OCI-LY7 (cell line): Measurements from ENCODE around the gene CLEC12A. TPM values are rescaled to one million over a fixed set of nuclear protein-coding genes. Genes with fewer than 3 reads are reported as not detected.

Experiments
- BruUV-seq: library from RNA; stranded (reverse); fragments of 400-500 nt; replicated peaks from 2 replicates; lab custom pipeline; 2021; lab: Mats Ljungman, UMichigan
- CTCF ChIA-PET: fragments of 300-600 bp; sonication (Branson Sonifier 250); formaldehyde crosslinking; loops from one replicate; lab custom pipeline; 2022; ENCODE audit warnings: antibody characterized with exemption; ENCODE audit not compliant: unreplicated experiment; lab: Charles Lee
- POLR2A ChIA-PET: fragments of 300-600 bp; sonication (Branson Sonifier 250); formaldehyde crosslinking; loops from one replicate; lab custom pipeline; 2022; ENCODE audit warnings: antibody characterized with exemption; lab: Charles Lee
- DNase-seq: peaks from one replicate; pipeline ENCODE4 v3.0.0-alpha.2; 2015; ENCODE audit warnings: low spot score
- H2AFZ ChIP-seq: fragments of 200-600 bp; sonication (generic), shearing (Covaris generic); 2 replicates; pipeline ENCODE4 v1.6.1; 2014; ENCODE audit warnings: mild to moderate bottlenecking, antibody characterized with exemption, low read length, moderate library complexity
- H3K27ac ChIP-seq: fragments of 200-600 bp; sonication (generic); 2 replicates; pipeline ENCODE4 v1.5.1; 2014; ENCODE audit warnings: mixed run types, low read depth, mild to moderate bottlenecking, moderate library complexity, low read length, inconsistent platforms; ENCODE audit not compliant: poor library complexity, severe bottlenecking
- H3K36me3 ChIP-seq: fragments of 200-600 bp; sonication (generic); 2 replicates; pipeline ENCODE4 v1.6.1; 2014; ENCODE audit warnings: mild to moderate bottlenecking, antibody characterized with exemption, low read length, moderate library complexity, mixed read lengths; ENCODE audit not compliant: insufficient read depth
- H3K4me1 ChIP-seq: fragments of 200-600 bp; sonication (generic); 2 replicates; pipeline ENCODE4 v1.5.1; 2014; ENCODE audit warnings: mild to moderate bottlenecking, low read length; ENCODE audit not compliant: insufficient read depth, poor library complexity, severe bottlenecking
- H3K4me2 ChIP-seq: fragments of 200-600 bp; sonication (generic); 2 replicates; pipeline ENCODE4 v1.6.1; 2014; ENCODE audit warnings: mild to moderate bottlenecking, low read length
- H3K4me3 ChIP-seq: fragments of 200-600 bp; sonication (generic); 2 replicates; pipeline ENCODE4 v1.5.1; 2014; ENCODE audit warnings: mild to moderate bottlenecking, low read depth, low read length; ENCODE audit not compliant: poor library complexity, severe bottlenecking
- H3K79me2 ChIP-seq: fragments of 200-600 bp; sonication (generic); 2 replicates; pipeline ENCODE4 v1.6.1; 2016; ENCODE audit warnings: low read depth, mild to moderate bottlenecking, low read length, moderate library complexity, mixed read lengths; ENCODE audit not compliant: insufficient read depth
- H3K9me2 ChIP-seq: fragments of 200-600 bp; sonication (generic); 2 replicates; pipeline ENCODE4 v1.6.1; 2016; ENCODE audit warnings: mild to moderate bottlenecking, low read length, mixed read lengths; ENCODE audit not compliant: insufficient read depth
- H3K9me3 ChIP-seq: fragments of 200-600 bp; sonication (generic); 2 replicates; pipeline ENCODE4 v1.6.1; 2014; ENCODE audit warnings: mild to moderate bottlenecking, mixed run types, low read length, mixed read lengths
- H4K20me1 ChIP-seq: fragments of 200-600 bp; sonication (generic); 2 replicates; pipeline ENCODE4 v1.6.1; 2014; ENCODE audit warnings: mild to moderate bottlenecking, antibody characterized with exemption, low read length, moderate library complexity, mixed read lengths; ENCODE audit not compliant: insufficient read depth
- EZH2phosphoT487 ChIP-seq: fragments of 200-600 bp; sonication (generic); IDR thresholded peaks from 2 replicates; pipeline ENCODE4 v1.6.1; 2018; ENCODE audit warnings: low read depth, borderline replicate concordance, mild to moderate bottlenecking, mixed run types, antibody characterized with exemption, low read length, moderate library complexity, mixed read lengths
- intact Hi-C: fragments of 100-400 bp; cut with micrococcal nuclease; formaldehyde crosslinking; loops from one replicate; pipeline ENCODE4 v1.10.0; 2022; ENCODE audit not compliant: unreplicated experiment
- total RNA-seq, 2 experiments: library from RNA; depleted of rRNA in 1 of 2; stranded (reverse); fragments of >200 nt in 1 of 2; shearing (Covaris generic) in 1 of 2; gene quantifications; 2 replicates each; pipeline ENCODE4 v1.2.3, GENCODE V29; 2014 to 2022
- TF ChIP-seq, protein P1 (sequence below): fragments of 200-600 bp; sonication (generic); conservative IDR thresholded peaks from 2 replicates; pipeline ENCODE4 v1.5.1; 2014; ENCODE audit warnings: mild to moderate bottlenecking, antibody characterized with exemption, low read length, moderate library complexity, mixed read lengths

CLEC12A gene
- total RNA-seq, 2 experiments from 2014 or later: not detected

DNA sequence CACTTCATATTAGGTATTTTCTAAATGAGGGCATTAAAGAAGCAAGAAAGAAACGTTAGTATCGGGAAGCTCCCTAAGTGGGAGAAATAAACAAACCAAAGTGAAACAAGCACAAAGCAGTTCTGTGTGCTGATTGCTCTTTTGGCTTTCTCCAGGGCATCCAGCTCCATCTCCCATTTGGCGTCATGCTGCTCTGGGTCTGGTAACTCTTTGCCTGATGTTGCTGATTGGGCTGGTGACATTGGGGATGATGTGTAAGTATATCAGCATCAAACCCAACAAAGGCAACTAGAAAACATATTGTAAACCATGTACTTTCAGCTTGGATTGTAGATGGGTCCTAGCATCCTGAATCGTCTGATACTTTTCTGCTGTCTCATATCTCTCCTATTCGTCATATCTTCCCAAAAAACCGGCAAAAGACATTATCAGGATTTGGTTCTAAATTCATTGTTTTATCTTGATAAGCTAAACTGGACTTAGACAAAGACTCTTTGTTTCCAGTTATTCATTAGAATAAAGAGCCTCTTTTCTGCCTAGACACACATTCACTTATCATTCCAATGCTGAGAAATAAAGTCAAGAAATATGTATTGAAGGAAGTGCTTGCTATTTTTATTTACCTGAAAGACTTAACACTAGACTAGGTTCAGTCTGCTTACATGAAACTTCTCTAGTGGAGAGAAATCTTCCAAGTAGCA is 41.6 kb downstream of the CLEC12A start:
- CTCF ChIA-PET: no interaction called here
- no peak for DNase-seq
- H3K9me2 ChIP-seq: no peaks in the 10 kb centered on the region
- intact Hi-C loops: no loop called here
- H4K20me1 ChIP-seq: no peaks in the 10 kb centered on the region
- H3K36me3 ChIP-seq: no peaks in the 10 kb centered on the region
- no peak overlapping the region for H3K4me2 ChIP-seq
- no TSS peak for BruUV-seq
- H3K9me3 ChIP-seq: no peaks in the 10 kb centered on the region
- POLR2A ChIA-PET: interaction anchor here (0.6 to 1.7 kb wide), 4 partner anchors 11 to 214 kb away, joined by 3 to 6 read pairs (median 4); no protein-coding TSS in a partner anchor
- no peaks in the 10 kb centered on the region for H3K4me1 ChIP-seq
- no peak overlapping the region for H3K27ac ChIP-seq
- H3K79me2 ChIP-seq: no peaks in the 10 kb centered on the region
- H3K4me3 ChIP-seq: no peak overlapping the region
- H2AFZ ChIP-seq: no peak overlapping the region
- TF ChIP-seq, protein P1, sequence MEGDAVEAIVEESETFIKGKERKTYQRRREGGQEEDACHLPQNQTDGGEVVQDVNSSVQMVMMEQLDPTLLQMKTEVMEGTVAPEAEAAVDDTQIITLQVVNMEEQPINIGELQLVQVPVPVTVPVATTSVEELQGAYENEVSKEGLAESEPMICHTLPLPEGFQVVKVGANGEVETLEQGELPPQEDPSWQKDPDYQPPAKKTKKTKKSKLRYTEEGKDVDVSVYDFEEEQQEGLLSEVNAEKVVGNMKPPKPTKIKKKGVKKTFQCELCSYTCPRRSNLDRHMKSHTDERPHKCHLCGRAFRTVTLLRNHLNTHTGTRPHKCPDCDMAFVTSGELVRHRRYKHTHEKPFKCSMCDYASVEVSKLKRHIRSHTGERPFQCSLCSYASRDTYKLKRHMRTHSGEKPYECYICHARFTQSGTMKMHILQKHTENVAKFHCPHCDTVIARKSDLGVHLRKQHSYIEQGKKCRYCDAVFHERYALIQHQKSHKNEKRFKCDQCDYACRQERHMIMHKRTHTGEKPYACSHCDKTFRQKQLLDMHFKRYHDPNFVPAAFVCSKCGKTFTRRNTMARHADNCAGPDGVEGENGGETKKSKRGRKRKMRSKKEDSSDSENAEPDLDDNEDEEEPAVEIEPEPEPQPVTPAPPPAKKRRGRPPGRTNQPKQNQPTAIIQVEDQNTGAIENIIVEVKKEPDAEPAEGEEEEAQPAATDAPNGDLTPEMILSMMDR: no peak
- TF ChIP-seq EZH2phosphoT487: no peak

DNA sequence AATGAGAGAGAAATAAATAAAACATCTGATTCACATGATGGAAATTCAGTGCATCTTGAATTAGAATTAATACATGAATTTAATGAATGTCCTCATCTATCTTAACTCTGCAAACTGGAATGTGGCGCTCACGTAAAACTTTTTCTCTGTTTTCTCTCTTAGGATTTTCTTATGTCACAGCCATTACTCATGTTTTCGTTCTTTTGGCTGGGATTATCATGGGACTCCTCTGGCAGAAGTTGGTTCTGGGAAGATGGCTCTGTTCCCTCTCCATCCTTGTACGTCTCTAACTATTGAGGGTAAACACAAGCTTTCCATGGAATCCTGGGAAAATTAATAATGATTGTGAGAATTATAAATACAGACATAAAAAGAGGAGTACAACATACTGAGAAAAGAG is 44.2 kb downstream of the CLEC12A start:
- no peaks in the 10 kb centered on the region for H3K4me1 ChIP-seq
- no peak overlapping the region for H3K27ac ChIP-seq
- H3K9me2 ChIP-seq: no peaks in the 10 kb centered on the region
- CTCF ChIA-PET: no interaction called here
- intact Hi-C loops: loop anchor here (5.0 kb wide), 1 partner anchor 127 kb away; no protein-coding TSS in a partner anchor
- no peak overlapping the region for H3K4me2 ChIP-seq
- no peaks in the 10 kb centered on the region for H3K79me2 ChIP-seq
- TF ChIP-seq EZH2phosphoT487: no peak
- TF ChIP-seq, protein P1: no peak
- no peak for DNase-seq
- H3K9me3 ChIP-seq: no peaks in the 10 kb centered on the region
- H4K20me1 ChIP-seq: no peaks in the 10 kb centered on the region
- no peak overlapping the region for H3K4me3 ChIP-seq
- no peaks in the 10 kb centered on the region for H3K36me3 ChIP-seq
- no TSS peak for BruUV-seq
- POLR2A ChIA-PET: no interaction called here
- H2AFZ ChIP-seq: no peak overlapping the region

DNA sequence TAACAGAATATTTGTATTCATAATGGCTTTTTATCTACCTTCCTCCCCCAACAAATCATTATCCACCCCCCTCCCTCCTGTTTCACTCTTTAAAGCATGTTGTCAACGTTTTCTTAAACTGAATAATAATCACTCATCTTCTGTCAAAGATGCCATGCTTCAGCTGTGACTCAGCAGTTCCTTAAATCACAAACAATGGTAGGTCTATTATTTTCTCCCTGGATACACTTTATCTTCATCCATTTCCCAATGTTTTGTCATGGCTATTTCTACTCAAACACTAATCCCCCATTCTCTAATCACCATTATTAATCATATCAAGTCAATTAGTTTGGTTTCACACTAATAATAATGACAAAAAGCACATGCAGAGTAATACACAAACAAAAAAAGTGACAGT is 45.7 kb downstream of the CLEC12A start:
- H2AFZ ChIP-seq: no peak overlapping the region; the same call in 1 of the 2 replicates
- H3K79me2 ChIP-seq: no peaks in the 10 kb centered on the region
- no peak for TF ChIP-seq EZH2phosphoT487
- TF ChIP-seq, protein P1: no peak
- CTCF ChIA-PET: no interaction called here
- POLR2A ChIA-PET: no interaction called here
- no peaks in the 10 kb centered on the region for H3K36me3 ChIP-seq
- no peak overlapping the region for H3K4me3 ChIP-seq
- intact Hi-C loops: loop anchor here (5.0 kb wide), 1 partner anchor 125 kb away; no protein-coding TSS in a partner anchor
- DNase-seq: no peak
- no peaks in the 10 kb centered on the region for H3K9me2 ChIP-seq
- H3K9me3 ChIP-seq: no peaks in the 10 kb centered on the region
- H3K4me1 ChIP-seq: no peaks in the 10 kb centered on the region
- H3K27ac ChIP-seq: no peak overlapping the region
- no peaks in the 10 kb centered on the region for H4K20me1 ChIP-seq
- no TSS peak for BruUV-seq
- H3K4me2 ChIP-seq: no peak overlapping the region
